ENCODE measurements around the gene SLC35D3.

DNA sequence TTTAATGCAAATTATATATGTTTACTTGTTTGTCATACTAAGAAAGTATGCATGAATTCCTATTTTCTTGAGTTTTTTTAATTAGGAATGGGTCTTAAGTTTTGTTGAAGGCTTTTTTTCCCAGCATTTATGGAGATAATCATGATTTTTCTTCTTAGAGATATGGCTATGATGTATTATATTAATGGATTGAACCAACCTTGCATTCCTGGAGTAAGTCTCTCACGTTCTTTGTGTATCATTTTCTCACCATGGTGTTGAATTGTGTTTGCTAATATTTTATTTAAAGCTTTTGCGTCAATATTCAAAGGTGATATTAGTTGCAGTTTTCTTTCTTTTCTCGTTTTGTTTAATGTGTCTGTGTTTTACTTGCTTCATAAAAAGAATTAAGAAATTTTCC, 48.4 kb upstream of the SLC35D3 start:
- TF ChIP-seq TAF1 (IDR thresholded peaks at IDR 0.05; ENCODE audit: low read depth, low read length) (no peak), POLR2AphosphoS5 (IDR thresholded peaks at IDR 0.05; ENCODE audit: low read depth, low read length) (no peak), POLR2A (IDR thresholded peaks at IDR 0.05; ENCODE audit: low read depth, low read length) (no peak), SPI1 (IDR thresholded peaks at IDR 0.05; ENCODE audit: low read depth, low read length) (no peak)

All from GM12891 (cell line).